Right lobe of liver (tissue), 4 donors: Measurements from ENCODE around the gene ASB9.
"Not testable (repeated sequence)": the region's sequence is repeated elsewhere in the genome, so short reads cannot be mapped to it uniquely, and the experiment has no call there.

ENCODE experiments used
- CTCF ChIP-seq, 4 donors: fragments of 200-600 bp in 3 of 4; fragments of 450-650 bp in 1 of 4; IDR thresholded peaks; one replicate each; pipeline versions ENCODE4 v1.5.1 to v1.8.0; 2016 to 2022; ENCODE audit warnings: antibody characterized with exemption in 4 of 4, mild to moderate bottlenecking in 2 of 4
- POLR2A ChIP-seq: fragments of 450-650 bp; IDR thresholded peaks from one replicate; pipeline ENCODE4 v1.6.1; 2017; ENCODE audit warnings: antibody characterized with exemption, mild to moderate bottlenecking
- donor health status: DM: no; HTN: no; CAD: no.
- donor health status: DM: no; HTN: no; CAD: no.
- donor health status: DM: no; HTN: yes; CAD: no.

DNA sequence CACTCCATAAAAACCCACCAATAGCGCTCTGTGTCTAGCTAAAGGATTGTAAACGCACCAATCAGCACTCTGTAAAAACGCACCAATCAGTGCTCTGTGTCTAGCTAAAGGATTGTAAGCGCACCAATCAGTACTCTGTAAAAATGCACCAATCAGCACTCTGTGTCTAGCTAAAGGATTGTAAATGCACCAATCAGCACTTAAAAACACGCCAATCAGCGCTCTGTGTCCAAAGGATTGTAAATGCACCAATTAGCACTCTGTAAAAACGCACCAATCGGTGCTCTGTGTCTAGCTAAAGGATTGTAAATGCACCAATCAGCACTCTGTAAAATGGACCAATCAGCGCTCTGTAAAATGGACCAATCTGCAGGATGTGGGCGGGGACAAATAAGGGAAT lies 3.4 kb upstream of the ASB9 start:
- not testable (repeated sequence) for TF ChIP-seq CTCF (IDR thresholded peaks at IDR 0.05); POLR2A
